GM12874 (cell line): ENCODE data around the gene CYP1B1.

Experiments
- CTCF ChIP-seq: IDR thresholded peaks from 2 replicates; pipeline ENCODE4 v1.5.1; 2011; ENCODE audit warnings: low read depth, mild to moderate bottlenecking, control low read depth, low read length, moderate library complexity; ENCODE audit not compliant: insufficient read depth

The CYP1B1 gene

DNA sequence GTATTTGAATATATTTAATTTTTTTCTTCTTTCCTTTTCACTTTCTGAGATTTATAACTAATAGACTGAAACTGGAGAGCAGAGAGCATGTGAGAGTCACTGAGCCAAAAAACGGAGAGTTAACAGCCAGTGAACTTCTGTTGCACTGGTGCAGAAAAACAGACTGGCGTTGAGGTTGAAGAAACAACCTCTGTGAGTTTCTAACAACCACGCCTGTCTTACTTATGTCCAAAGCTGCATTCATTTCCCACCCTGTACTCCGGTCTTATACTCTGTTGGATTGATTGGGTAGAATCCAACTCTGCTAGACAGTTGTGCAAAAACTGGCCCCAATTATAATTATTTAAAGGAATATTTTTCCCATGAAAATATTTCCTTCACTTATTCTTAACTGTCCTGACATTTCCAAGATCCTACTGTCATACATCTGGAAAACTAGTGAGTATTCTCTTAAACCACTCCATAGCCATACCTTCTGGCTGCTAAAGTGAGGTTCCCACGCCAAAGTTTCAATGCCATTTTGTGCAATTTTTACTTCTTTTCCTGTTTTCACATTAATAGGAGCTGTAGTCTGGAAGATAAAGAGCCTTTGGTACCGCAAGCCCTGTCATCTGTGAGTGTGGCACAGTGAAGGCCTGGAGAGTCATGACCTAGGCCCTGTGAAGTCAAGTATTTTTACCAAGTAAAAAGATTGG, 9.4 kb downstream of the CYP1B1 start:
- TF ChIP-seq CTCF: no peak

DNA sequence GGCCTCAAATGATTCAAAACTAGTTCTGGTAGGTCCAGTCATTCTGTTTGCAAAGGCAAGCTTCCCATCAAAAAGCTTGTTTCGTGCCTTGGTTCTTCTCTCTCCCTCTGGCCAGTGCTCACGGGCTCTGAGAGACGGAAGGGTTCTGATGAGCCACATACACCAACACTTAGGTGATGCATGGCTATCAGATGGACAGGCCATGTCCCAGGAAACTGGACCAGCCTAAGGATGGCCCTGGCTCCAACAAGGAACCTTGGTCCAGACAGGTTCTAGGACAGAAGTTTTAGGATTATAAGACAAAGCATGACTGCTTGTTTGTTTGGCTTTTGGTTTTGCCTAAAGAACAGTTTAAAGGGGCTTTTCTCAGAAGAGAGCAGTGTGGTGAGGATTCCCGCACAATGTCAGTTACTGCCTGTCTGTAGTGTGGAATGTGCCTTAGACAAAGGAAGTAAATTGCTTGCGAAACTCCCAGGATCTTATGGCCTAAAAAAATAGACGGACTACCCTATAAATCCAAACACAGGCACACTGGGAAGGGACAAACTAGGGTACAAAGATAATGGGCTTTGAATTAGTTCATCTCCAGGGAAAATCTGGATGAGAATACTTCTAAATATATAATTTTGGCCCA, 10.3 kb downstream of the CYP1B1 start:
- TF ChIP-seq CTCF: no peak

DNA sequence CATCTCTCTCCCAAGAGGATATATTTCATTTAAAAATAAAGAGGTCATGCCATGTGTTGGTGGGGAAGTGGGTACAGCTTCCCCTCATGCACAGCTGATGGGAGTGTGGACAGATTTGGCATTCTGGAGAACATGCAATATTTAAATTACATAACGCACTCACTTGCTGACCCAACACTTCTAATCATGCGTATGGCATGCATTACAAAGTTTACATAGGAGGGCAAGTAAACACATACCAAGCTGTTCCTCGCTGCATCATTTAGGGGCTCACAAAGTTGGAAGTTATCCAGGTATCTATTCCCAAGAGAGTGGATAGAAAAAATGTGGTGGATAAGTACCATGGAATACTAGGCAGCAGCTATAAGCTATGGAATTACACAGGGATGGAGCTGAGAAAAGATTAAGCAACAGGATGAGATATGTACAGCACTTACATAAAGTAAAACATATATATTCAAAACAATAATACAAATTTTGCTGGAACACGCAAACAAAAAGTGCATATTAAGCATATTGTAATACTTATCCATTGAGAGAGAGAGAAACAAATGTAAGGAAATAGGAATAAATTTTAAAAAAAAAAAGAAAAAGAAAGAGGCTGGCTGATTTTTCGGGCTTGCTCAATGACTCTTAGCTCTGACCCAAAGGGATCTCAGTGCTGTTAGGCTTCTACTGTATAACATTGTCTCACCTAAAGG, 11.0 kb downstream of the CYP1B1 start:
- TF ChIP-seq CTCF: no peak

DNA sequence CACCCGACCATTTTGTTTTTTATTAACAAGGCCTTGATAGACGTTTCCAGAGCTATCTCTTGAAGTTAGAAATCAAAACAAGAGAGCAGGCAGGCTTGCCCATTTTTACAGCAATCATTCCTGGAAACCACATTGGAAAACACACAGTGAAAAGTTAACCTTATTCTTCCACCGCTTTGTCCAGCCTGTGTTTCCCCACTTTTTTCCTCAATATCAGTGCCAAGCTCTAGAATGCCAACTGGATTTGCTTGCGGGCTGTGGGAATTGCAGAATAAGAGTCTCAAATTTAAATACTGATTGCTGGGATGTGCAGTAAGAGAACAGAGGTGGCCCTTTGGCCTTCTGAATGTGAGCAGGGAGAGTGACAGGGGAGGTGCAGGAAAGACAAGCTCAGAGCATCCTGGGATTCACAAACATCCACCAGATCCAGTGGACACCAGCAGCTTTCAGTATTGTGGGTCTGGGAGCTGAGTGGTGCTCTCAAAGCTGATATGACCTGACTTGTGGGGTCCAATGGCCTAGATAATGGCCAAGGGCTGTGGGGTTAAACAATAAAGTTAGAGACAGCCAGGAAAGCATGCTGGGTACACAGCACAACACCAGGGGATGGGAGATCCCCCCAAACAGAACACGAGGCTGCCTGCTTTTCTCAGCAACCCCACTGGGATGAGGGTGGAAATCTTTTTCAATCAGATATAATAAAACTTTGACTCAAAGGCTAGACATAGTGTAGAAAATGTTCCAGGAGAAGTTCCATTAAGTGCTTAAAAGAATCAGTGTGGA, 15.5 kb downstream of the CYP1B1 start:
- no peak for TF ChIP-seq CTCF

GRCh38 chr2:38057651-38058410, 18.1 kb downstream of the CYP1B1 start:
- no peak for TF ChIP-seq CTCF

GRCh38 chr2:38056216-38056615, 19.7 kb downstream of the CYP1B1 start:
- TF ChIP-seq CTCF: no peak
